Stimulated activated CD8-positive, alpha-beta memory T cell treated with anti-CD3 and anti-CD28 coated beads, Interleukin-12 subunit alpha, Interleukin-12 subunit beta, amount 100 ng/mL, for 24 hours (primary cell): ENCODE results near the gene AFG1L.

Experiments used
- DNase-seq: peaks from one replicate; pipeline ENCODE4 v3.0.0-alpha.2; 2020; ENCODE audit errors: extremely low read depth

Gene AFG1L

GRCh38 chr6:108453601-108454185 lies 158.8 kb downstream of the AFG1L start:
- DNase-seq = no peak

- no peak for DNase-seq
Measured at GRCh38 chr6:108454356-108454755, 159.5 kb downstream of the AFG1L start.

- DNase-seq = no peak
Measured at GRCh38 chr6:108455688-108456087, 160.8 kb downstream of the AFG1L start.

GRCh38 chr6:108463784-108464183 lies 168.9 kb downstream of the AFG1L start:
- DNase-seq = no peak

- no peak for DNase-seq
Measured at GRCh38 chr6:108464418-108465097, 169.7 kb downstream of the AFG1L start.

- DNase-seq = no peak
Measured at GRCh38 chr6:108465098-108465495, 170.2 kb downstream of the AFG1L start.

GRCh38 chr6:108468346-108468745 lies 173.5 kb downstream of the AFG1L start:
- DNase-seq = no peak

- no peak for DNase-seq
Measured at GRCh38 chr6:108469316-108469715, 174.5 kb downstream of the AFG1L start.

GRCh38 chr6:108473197-108473596 lies 178.3 kb downstream of the AFG1L start:
- no peak for DNase-seq

GRCh38 chr6:108476376-108476775 lies 181.5 kb downstream of the AFG1L start:
- no peak for DNase-seq

GRCh38 chr6:108476847-108477430 lies 182.1 kb downstream of the AFG1L start:
- no peak for DNase-seq

- DNase-seq = no peak
Measured at GRCh38 chr6:108482559-108482958, 187.7 kb downstream of the AFG1L start.

GRCh38 chr6:108484016-108484415 lies 189.2 kb downstream of the AFG1L start:
- DNase-seq = no peak

GRCh38 chr6:108489699-108490098 lies 194.8 kb downstream of the AFG1L start:
- DNase-seq = no peak

GRCh38 chr6:108492131-108492766 lies 197.4 kb downstream of the AFG1L start:
- DNase-seq = no peak

- DNase-seq = no peak
Measured at GRCh38 chr6:108494434-108494833, 199.6 kb downstream of the AFG1L start.

GRCh38 chr6:108497883-108498282 lies 203.0 kb downstream of the AFG1L start:
- no peak for DNase-seq

- DNase-seq = no peak
Measured at GRCh38 chr6:108501559-108501958, 206.7 kb downstream of the AFG1L start.

- no peak for DNase-seq
Measured at GRCh38 chr6:108502832-108503231, 208.0 kb downstream of the AFG1L start.

GRCh38 chr6:108507316-108507715 lies 212.5 kb downstream of the AFG1L start:
- no peak for DNase-seq

GRCh38 chr6:108510461-108511319 lies 215.8 kb downstream of the AFG1L start:
- DNase-seq = no peak
